Left colon (tissue), 2 donors: ENCODE results near the gene PEAK1. TPM values are rescaled to one million over a fixed set of nuclear protein-coding genes. Genes with fewer than 3 reads are reported as not detected.
A peak's percentile ranks its signal among the peaks of the same experiment; 100 is the strongest.

Experiments used
- ATAC-seq: fragments of 200-7000 bp; cut with Tn5 transposase; one replicate; pipeline ENCODE4 v1.9.1; 2020; ENCODE audit warnings: mild to moderate bottlenecking, moderate library complexity
- DNase-seq, 2 donors: peaks; one replicate each; pipeline ENCODE4 v3.0.0-alpha.2; 2020
- intact Hi-C, 2 donors: fragments of 100-400 bp; cut with DNase I in 1 of 2; cut with micrococcal nuclease in 1 of 2; formaldehyde crosslinking; loops; one replicate each; pipeline versions ENCODE4 v1.11.2 to v1.14.0; 2022; cut with DNase I, micrococcal nuclease
- total RNA-seq, 2 donors: library from RNA; stranded (reverse); fragmentation: NEBNext Ultra II Directional; extraction: Animal tissue kit (Norgen Biotek cat#: 25700); gene quantifications; one replicate each; pipeline ENCODE4 v1.2.1, GENCODE V29; 2021
- donor health status: DM: no; HTN: no; CAD: no.
- donor health status: DM: yes; HTN: yes; CAD: no.

The PEAK1 gene
- total RNA-seq, 2 donors from 2014 or later: 57.0 to 57.5 TPM

- intact Hi-C loops: no loop called here
- ATAC-seq (no peak), DNase-seq (no peak)
Observed at GRCh38 chr15:77126529-77127326, 293.2 kb downstream of the PEAK1 start.

- DNase-seq: no peak
- ATAC-seq: no peak
- intact Hi-C loops: no loop called here
Observed at GRCh38 chr15:77123854-77124253, 296.1 kb downstream of the PEAK1 start.

- intact Hi-C loops: no loop called here
- DNase-seq (no peak), ATAC-seq (no peak)
Observed at GRCh38 chr15:77122576-77122975, 297.3 kb downstream of the PEAK1 start.

GRCh38 chr15:77121599-77121998 is 298.3 kb downstream of the PEAK1 start:
- no peak for ATAC-seq
- intact Hi-C loops: no loop called here

GRCh38 chr15:77120576-77120975 is 299.3 kb downstream of the PEAK1 start:
- ATAC-seq (no peak), DNase-seq (no peak)
- intact Hi-C loops: no loop called here

More at GRCh38 chr15:77121599-77121998, 298.3 kb downstream of the PEAK1 start:
- no peak for DNase-seq

GRCh38 chr15:77119446-77119845 is 300.5 kb downstream of the PEAK1 start:
- intact Hi-C loops: loop anchor here in 1 of 2 donors (5.0 kb wide), 1 partner anchor 423 kb away; no protein-coding TSS in a partner anchor
- DNase-seq (no peak), ATAC-seq (no peak)

GRCh38 chr15:77118882-77119321 is 301.0 kb downstream of the PEAK1 start:
- intact Hi-C loops: loop anchor here in 1 of 2 donors (5.0 kb wide), 1 partner anchor 423 kb away; no protein-coding TSS in a partner anchor
- DNase-seq (peak in 1 of 2 donors; percentile 42), ATAC-seq (peak; percentile 72)

GRCh38 chr15:77115179-77115578 is 304.7 kb downstream of the PEAK1 start:
- ATAC-seq (peak; percentile 62), DNase-seq (no peak)
- intact Hi-C loops: loop anchor here in 1 of 2 donors (5.0 kb wide), 1 partner anchor 427 kb away; no protein-coding TSS in a partner anchor

- intact Hi-C loops: no loop called here
- ATAC-seq (peak; percentile 82), DNase-seq (no peak)
Observed at GRCh38 chr15:77112838-77113504, 306.9 kb downstream of the PEAK1 start.

GRCh38 chr15:77111789-77112188 is 308.1 kb downstream of the PEAK1 start:
- ATAC-seq (no peak), DNase-seq (no peak)
- intact Hi-C loops: no loop called here

- DNase-seq: peak; percentile 39 to 68
- ATAC-seq: peak; percentile 86
- intact Hi-C loops: loop anchor here in 1 of 2 donors (10.0 kb wide), 1 partner anchor 73 kb away; no protein-coding TSS in a partner anchor
Observed at GRCh38 chr15:77107531-77108355, 312.2 kb downstream of the PEAK1 start.

- DNase-seq (no peak), ATAC-seq (no peak)
- intact Hi-C loops: loop anchor here in 1 of 2 donors (10.0 kb wide), 1 partner anchor 72 kb away; no protein-coding TSS in a partner anchor
Observed at GRCh38 chr15:77107068-77107467, 312.8 kb downstream of the PEAK1 start.

- no peak for DNase-seq
- ATAC-seq: no peak
- intact Hi-C loops: loop anchor here in 1 of 2 donors (10.0 kb wide), 1 partner anchor 69 kb away; no protein-coding TSS in a partner anchor
Observed at GRCh38 chr15:77104155-77104554, 315.7 kb downstream of the PEAK1 start.

- intact Hi-C loops: loop anchor here in 1 of 2 donors (10.0 kb wide), 1 partner anchor 65 kb away; no protein-coding TSS in a partner anchor
- ATAC-seq: no peak
- DNase-seq: no peak
Observed at GRCh38 chr15:77099741-77100463, 320.0 kb downstream of the PEAK1 start.

GRCh38 chr15:77098572-77098971 is 321.3 kb downstream of the PEAK1 start:
- intact Hi-C loops: no loop called here
- no peak for ATAC-seq
- no peak for DNase-seq

- ATAC-seq (no peak), DNase-seq (no peak)
- intact Hi-C loops: no loop called here
Observed at GRCh38 chr15:77097921-77098320, 322.0 kb downstream of the PEAK1 start.

- intact Hi-C loops: no loop called here
- ATAC-seq (no peak), DNase-seq (no peak)
Observed at GRCh38 chr15:77097248-77097721, 322.6 kb downstream of the PEAK1 start.

GRCh38 chr15:77096541-77096940 is 323.4 kb downstream of the PEAK1 start:
- intact Hi-C loops: no loop called here
- no peak for DNase-seq
- ATAC-seq: no peak
